ENCODE data around the gene NEB.
"Not testable (repeated sequence)": the region's sequence is repeated elsewhere in the genome, so short reads cannot be mapped to it uniquely, and the experiment has no call there.

The NEB gene

GRCh38 chr2:151569167-151569566 lies 165.1 kb downstream of the NEB start:
- in situ Hi-C loops (cut with MboI; ENCODE audit: low pct_unique_long_range_greater_than_20kb, low sequenced_read_pairs, unreplicated experiment), result no loop called here
- TF ChIP-seq CTCF (IDR thresholded peaks at IDR 0.05; ENCODE audit: extremely low read depth, insufficient read depth, missing control alignments), result no peak

GRCh38 chr2:151568501-151568900 lies 165.8 kb downstream of the NEB start:
- in situ Hi-C loops (cut with MboI; ENCODE audit: low pct_unique_long_range_greater_than_20kb, low sequenced_read_pairs, unreplicated experiment), result no loop called here
- TF ChIP-seq CTCF (IDR thresholded peaks at IDR 0.05; ENCODE audit: extremely low read depth, insufficient read depth, missing control alignments), result no peak
- DNase-seq (ENCODE audit: low spot score), result no peak

More at GRCh38 chr2:151569167-151569566, 165.1 kb downstream of the NEB start:
- no peak for DNase-seq (ENCODE audit: low spot score)

GRCh38 chr2:151567006-151567405 lies 167.3 kb downstream of the NEB start:
- in situ Hi-C loops (cut with MboI; ENCODE audit: low pct_unique_long_range_greater_than_20kb, low sequenced_read_pairs, unreplicated experiment), result no loop called here
- no peak for TF ChIP-seq CTCF (IDR thresholded peaks at IDR 0.05; ENCODE audit: extremely low read depth, insufficient read depth, missing control alignments)
- no peak for DNase-seq (ENCODE audit: low spot score)

GRCh38 chr2:151562398-151562797 lies 171.9 kb downstream of the NEB start:
- no peak for TF ChIP-seq CTCF (IDR thresholded peaks at IDR 0.05; ENCODE audit: extremely low read depth, insufficient read depth, missing control alignments)
- in situ Hi-C loops (cut with MboI; ENCODE audit: low pct_unique_long_range_greater_than_20kb, low sequenced_read_pairs, unreplicated experiment), result no loop called here
- no peak for DNase-seq (ENCODE audit: low spot score)

- DNase-seq (ENCODE audit: low spot score), result no peak
- no peak for TF ChIP-seq CTCF (IDR thresholded peaks at IDR 0.05; ENCODE audit: extremely low read depth, insufficient read depth, missing control alignments)
- in situ Hi-C loops (cut with MboI; ENCODE audit: low pct_unique_long_range_greater_than_20kb, low sequenced_read_pairs, unreplicated experiment), result no loop called here
These were observed 174.0 kb downstream of the NEB start for GRCh38 chr2:151560289-151560688.

GRCh38 chr2:151559431-151559830 lies 174.8 kb downstream of the NEB start:
- in situ Hi-C loops (cut with MboI; ENCODE audit: low pct_unique_long_range_greater_than_20kb, low sequenced_read_pairs, unreplicated experiment); DNase-seq (ENCODE audit: low spot score): not testable (repeated sequence)

GRCh38 chr2:151557883-151558282 lies 176.4 kb downstream of the NEB start:
- in situ Hi-C loops (cut with MboI; ENCODE audit: low pct_unique_long_range_greater_than_20kb, low sequenced_read_pairs, unreplicated experiment); DNase-seq (ENCODE audit: low spot score): not testable (repeated sequence)

- in situ Hi-C loops (cut with MboI; ENCODE audit: low pct_unique_long_range_greater_than_20kb, low sequenced_read_pairs, unreplicated experiment), result no loop called here
- DNase-seq (ENCODE audit: low spot score), result no peak
These were observed 178.2 kb downstream of the NEB start for GRCh38 chr2:151556121-151556520.

More at GRCh38 chr2:151556121-151556520, 178.2 kb downstream of the NEB start:
- TF ChIP-seq CTCF (IDR thresholded peaks at IDR 0.05; ENCODE audit: extremely low read depth, insufficient read depth, missing control alignments), result no peak

Data from GM13977 (cell line).